NOMO-1 treated with dmso at 0.1 percent for 144 hours (cell line): Measurements from ENCODE around the gene TDRD3.
"Not testable (repeated sequence)": the region's sequence is repeated elsewhere in the genome, so short reads cannot be mapped to it uniquely, and the experiment has no call there.

ENCODE experiments used
- DNase-seq: peaks from one replicate; lab custom pipeline; 2025; ENCODE audit not compliant: unreplicated experiment; lab: John Stamatoyannopoulos, UW

TDRD3 gene

DNA sequence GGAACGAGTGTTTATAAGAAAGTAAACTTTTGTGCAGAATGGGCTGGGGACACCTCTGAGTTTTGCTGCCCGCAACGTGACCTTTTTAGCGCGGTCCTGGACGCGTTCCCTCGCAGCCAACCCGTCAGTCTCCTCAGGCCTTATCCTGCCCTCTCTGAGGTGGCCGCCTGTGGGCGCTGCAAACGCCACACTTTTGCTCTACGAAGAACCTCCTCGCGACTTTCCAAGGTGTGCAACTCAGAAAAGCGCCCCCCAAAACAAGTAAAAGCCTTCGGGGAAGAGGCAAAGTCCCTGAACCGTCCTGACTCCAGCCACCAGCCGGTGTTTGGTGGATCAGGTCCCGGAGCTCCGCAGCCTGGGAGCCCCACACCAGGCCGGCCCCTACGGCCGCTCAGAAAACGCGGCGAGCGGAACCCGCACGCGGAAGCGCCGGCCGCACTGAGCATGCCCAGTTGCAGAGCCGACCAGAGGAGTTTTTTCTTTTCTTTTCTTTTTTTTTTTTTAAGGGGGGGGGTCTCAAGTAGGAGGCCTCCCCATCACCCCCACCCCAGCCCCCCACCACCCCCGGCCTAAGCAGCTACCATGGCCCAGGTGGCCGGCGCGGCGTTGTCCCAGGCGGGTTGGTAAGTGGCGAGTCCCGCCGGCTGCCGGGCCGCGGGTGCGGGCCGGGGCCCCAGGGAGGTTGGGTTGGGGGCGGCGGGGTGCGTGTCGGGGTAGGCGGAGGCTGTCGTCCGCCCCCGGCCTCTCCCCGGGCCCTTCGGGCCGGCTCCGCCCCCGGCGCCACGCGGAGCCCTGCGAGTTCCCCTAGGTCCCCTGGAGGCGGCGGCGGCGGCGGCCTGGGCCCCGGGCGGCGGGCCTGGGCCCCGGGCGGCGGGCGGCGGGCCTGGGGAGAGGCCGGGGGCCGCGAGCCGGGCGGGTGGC, at the start of gene TDRD3:
Gene TDRD3 (plus strand): TSS at position 438 of the 921 bp plus-strand sequence. CDS start 145 bp downstream, at position 583.
- DNase-seq, result peak; percentile 83

DNA sequence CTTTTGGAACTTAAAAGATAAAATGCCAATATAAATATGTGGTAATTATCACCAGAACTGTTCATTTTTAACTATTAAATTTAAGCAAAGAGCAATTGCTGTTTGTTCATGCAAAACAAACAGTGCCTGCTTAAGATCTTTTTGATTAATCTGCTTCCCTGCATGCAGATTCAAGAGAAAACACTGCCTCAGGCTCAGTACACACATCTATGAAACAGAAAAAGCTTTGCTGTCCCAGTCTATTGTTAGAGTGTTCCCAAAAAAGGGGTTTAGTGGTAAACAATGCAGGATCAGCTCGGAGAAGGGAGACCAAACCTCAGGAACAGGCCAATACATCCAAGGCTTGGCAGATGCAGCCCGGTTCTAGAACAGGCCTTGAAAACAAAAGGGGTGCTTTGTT, 49.3 kb upstream of the TDRD3 start:
- DNase-seq, result no peak

DNA sequence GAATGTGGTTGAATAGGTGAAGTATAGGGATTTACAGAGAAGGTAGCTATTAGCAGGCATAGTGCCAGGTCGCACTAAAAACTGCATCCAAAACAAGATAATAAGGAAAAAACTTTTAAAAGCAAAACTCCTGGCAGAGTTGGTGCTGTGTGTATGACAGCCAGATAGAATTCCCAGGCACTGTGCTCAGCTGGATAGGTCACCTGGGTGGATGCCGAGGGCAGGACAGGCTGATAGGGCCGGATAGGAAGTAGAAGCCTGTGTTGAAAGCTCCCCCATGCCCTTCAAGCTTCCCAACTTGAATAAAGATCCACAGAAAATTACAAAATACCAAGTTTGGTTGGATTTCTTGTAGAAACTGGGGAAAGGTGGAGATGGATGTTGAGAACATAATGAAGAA, 48.9 kb upstream of the TDRD3 start:
- DNase-seq, result no peak

DNA sequence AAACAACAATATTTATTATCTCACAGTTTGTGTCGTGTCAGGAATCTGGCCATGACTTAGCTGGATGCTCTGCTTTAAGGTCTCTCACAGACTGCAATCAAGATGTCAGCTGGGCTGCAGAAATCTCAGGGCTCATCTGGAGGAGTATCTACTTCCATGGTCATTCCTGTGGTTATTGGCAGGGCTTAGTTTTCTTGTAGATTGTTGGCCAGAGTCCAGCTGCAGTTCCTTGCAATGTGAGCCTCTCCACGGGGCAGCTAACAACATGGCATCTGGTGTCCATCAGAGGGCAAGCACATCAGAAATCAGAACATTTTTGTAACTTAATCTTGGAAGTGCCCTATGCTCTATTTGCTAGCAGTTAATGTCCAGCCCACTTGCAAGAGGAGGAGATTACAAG, 45.7 kb upstream of the TDRD3 start:
- no peak for DNase-seq

DNA sequence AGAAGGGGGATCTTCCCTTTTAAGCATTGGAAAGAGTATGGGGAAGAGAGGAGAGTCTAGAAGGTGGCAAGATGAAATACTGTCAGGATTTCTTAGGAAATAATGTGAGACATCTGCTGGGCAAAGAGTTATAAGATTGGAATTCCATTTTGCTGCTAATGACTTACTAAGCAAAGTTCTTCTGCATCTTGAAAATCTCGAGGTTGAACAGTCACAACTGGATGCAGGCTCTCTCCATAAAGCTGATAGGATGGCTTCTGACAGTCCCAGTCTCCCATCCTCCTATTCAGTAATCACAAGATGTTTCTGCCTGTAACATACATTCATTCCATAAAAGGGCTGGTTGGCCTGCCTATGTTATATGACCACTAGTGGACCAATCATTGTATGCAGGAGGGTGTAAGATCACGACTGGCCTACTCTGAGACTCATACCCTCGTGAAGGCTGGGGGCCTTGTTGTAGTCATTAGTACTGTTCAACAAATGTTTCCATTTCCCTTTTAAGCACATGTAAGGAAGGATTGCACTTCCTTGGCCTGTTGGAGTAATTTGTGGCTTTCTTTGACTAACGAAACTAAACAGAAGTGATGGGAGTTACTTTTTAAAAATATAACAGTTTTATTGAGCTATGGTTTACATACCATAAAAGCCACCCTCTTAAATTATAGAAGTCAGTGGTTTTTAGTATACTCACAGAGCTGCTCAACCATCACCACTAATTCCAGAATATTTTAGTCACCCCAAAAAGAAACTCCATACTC, 45.0 kb upstream of the TDRD3 start:
- DNase-seq, result no peak

DNA sequence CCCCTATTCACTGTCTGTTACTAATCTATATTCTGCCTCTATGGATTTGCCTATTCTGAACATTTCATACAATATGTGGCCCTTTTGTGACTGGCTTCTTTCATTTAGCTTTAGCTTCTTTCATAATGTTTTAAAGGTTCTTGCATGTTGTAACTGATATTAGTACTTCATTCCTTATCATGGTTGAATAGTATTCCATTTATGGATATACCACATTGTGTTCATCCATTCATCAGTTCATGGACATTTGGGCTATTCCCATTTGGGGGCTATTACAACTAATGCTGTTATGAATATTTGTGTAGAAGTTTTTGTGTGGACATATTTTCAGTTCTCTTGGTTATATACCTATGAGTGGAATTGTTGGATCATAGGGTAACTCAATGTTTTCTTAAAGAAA, 44.4 kb upstream of the TDRD3 start:
- DNase-seq, result no peak

DNA sequence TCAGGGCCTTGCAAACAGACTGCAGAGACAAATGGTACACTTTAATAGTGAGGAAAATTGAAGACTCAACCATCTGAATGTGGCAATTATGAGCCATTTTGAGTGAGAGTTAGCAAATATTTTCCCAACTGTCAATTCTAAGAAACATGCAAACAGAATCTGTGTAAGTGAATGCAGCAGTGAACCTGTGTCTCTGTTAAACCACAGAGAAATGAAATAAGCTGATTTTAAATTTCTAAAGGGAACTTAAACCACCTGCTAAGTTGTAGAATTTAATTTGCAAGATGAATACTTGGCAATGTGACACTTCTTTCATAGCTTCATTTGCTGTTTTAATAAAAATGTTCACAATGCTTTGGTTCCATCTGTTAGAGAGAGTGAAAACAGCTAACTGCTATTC, 42.0 kb upstream of the TDRD3 start:
- DNase-seq, result no peak

DNA sequence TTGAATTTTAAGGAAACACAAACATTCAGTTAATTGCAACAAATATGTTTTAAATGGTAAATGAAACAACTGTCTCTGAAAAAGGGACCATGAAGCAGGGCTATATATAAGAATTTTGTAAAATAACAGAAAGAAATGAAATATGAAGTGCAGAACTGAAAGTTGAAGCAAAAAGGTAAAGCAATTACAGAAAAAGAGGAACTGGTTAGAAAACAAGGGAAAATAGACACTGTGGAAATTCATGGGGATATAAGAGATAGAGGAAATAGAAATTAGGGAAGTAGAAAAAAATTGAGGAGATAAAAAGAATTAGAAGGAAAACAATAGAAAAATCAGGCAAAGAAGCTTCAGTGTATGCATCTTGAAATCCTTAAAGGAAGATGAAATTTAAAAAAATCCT, 40.0 kb upstream of the TDRD3 start:
- DNase-seq, result no peak

DNA sequence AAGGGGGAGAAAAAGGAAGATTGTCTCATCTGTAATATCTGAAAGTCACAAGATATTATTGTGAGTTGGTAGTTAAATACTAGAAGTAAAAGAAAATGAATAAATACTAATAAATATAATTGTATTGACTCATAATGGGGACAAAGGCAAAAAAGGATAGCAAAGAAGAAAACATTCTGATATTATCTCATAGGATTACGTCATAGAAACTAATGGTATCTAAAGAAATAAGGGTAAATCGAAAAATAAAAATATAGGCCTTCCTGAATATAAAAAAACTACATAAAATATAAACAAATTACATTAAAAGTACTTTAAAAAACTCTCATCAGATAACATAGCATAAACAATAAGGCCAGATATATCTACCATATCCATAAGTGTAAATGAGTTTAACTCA, 38.6 kb upstream of the TDRD3 start:
- DNase-seq, result no peak

DNA sequence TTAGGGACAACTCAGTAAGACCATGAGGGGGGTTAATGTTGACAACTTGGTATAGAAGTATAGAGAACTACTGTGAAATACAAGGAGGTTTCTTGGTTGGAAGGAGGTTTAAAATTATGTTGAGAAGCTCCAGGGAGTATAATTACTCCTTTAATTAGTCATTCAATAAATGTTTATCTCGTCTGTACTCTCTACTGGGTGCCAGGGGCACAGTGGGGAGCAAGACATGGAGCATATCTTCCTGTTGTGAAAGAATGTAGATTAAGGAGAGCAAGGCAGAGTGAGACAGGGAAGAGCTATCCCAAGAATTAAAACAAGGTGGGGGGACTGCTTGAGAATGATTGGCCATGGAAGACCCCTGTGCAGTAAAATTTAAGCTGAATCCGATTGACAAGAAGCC, 33.7 kb upstream of the TDRD3 start:
- DNase-seq, result no peak

DNA sequence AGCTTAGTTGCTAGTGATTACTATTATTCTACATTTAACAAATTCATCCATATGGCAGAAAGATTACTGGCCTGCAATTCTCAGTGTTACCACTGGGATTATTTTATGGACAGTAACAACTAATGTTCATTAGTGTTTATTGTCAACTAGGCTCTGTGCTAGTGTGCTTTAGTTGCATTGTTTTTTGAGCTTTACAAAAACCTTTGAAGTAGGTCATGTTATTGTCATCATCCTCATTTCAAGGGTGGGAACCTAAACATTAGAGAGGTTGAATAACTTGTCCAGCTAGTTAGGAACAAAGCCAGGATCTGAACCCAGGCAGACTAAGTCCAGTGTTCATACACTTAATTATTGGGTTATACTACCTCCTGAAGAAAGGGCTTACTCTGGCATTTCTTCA, 27.8 kb upstream of the TDRD3 start:
- no peak for DNase-seq

DNA sequence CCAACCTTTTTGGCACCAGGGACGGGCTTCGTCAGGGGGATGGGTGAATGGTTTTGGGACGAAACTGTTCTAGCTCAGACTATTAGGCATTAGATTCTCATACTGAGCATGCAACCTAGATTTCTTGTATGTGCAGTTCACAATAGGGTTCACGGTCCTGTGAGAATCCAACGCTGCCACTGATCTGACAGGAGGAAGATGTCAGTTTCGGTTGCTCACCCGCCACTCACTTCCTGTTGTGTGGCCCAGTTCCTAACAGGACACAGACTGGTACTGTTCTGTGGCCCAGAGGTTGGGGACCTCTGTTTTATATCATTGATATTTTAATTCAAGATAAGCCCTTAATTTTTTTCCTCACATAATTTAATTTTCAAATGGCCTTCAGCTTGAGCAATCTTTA, 26.7 kb upstream of the TDRD3 start:
- no peak for DNase-seq

DNA sequence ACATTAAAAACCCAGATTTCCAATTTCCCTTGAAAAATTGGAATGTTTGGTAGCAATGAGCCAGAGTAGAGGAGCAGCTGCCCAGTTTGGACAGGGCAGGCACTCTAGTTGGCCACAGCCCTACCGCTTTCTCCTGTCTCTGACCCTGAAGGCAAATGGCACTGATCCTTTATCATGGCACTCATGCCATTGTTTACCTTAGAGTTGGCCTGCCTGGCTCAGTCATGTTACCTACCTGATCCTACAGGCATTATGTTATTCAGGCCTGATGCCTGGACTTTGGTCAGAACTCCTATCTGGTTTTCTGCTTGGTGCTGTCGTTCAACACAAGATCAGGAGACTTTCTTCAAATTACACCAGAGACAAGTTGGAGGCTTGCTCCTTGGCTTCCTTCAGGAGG, 24.9 kb upstream of the TDRD3 start:
- no peak for DNase-seq

DNA sequence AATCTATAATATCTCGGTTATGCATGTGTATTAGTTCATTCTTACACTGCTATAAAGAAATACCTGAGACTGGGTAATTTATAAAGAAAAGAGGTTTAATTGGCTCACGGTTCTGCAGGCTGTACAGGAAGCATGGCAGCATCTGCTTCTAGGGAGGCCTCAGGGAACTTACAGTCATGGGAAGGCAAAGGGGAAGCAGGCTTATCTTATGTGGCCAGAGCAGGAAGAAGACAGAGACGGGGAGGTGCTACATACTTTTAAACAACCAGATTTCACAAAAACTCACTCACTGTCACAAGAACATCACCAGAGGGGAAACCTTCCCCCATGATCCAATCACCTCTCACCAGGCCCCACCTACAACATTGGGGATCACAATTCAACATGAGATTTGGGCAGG, 17.7 kb upstream of the TDRD3 start:
- DNase-seq, result not testable (repeated sequence)

DNA sequence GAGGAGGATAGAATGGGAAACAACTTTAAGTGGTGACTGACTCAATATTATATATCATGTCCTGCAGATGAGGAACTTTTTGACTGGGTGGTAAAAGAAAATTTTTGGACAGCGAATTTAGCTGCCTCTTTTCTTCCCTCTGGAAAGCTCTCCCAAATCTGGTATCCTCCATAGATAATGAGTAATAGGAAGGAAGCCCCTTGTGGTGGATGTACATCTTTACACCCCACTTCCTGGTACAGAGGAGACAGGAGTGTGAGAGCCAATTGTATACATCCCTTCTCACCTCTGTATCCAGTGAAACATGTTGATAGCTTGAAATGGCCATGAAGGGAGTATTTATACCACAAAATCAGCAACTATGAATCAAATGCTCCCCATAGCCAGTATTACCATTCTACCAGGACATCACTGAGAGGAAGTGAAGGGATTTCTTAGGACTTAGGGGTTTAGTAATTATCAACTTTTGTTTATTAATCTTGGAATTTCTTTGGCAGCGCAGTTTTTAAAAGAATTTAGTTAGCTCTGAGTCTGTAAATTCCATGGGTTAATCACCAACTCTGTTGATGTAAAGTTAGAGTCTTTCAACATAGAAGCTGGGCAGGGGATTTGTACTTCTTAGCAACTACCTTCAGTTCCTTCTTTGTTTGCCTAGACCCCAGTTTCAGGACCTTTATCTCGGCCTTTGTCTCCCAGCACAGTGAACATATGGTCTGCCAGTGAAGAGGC, 17.0 kb upstream of the TDRD3 start:
- no peak for DNase-seq

DNA sequence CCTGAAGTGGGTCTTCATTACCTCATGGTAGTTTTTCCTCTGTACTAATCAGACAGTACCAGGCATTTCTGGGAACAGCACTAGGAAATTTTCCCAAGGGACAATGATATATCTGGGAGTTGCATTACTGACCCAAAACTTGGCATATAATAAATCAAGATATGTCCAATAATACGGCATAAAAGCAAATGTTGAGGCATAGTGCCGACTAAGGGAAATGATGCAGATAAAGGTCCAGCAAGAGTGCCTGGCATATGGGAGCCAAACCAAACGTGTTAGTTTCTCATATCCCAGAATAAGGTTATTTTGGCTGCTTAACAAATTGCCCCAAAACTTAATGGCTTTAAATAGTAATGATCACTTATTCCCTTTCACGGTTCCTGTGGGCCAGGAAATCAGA, 12.1 kb upstream of the TDRD3 start:
- no peak for DNase-seq

DNA sequence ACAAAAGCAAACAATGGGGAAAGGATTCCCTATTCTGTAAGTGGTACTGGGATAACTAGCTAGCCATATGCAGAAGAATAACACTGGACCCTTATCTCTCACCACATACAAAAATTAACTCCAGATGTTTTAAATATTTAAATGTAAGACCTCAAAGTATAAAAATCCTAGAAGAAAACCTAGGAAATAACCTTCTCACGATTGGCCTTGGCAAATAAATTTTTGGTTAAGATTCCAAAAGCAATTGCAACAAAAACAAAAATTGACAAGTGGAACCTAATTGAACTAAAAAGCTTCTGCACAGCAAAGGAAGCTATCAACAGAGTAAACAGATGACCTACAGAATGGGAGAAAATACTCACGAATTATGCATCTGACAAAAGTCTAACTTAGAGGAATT, 10.8 kb upstream of the TDRD3 start:
- no peak for DNase-seq

DNA sequence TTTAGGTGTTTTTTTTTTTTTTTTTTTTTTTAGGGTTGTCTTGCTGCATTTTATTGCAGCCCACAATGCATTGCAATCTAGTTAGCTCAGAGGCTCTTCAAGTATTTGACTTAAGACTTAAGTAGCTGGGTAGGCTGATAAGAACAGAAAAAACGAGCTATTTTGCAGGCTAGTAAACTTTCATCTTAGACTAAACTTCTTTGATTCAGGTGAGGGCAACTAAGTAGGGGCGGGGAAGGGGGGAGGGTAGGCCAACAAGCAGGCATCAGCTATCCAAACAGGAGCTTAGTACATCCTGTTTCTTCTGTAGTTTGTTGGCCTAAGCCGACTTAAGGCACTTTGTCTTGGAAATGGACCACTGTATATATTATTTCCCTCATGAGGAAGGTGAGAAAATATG, 4.9 kb upstream of the TDRD3 start:
- DNase-seq, result no peak

DNA sequence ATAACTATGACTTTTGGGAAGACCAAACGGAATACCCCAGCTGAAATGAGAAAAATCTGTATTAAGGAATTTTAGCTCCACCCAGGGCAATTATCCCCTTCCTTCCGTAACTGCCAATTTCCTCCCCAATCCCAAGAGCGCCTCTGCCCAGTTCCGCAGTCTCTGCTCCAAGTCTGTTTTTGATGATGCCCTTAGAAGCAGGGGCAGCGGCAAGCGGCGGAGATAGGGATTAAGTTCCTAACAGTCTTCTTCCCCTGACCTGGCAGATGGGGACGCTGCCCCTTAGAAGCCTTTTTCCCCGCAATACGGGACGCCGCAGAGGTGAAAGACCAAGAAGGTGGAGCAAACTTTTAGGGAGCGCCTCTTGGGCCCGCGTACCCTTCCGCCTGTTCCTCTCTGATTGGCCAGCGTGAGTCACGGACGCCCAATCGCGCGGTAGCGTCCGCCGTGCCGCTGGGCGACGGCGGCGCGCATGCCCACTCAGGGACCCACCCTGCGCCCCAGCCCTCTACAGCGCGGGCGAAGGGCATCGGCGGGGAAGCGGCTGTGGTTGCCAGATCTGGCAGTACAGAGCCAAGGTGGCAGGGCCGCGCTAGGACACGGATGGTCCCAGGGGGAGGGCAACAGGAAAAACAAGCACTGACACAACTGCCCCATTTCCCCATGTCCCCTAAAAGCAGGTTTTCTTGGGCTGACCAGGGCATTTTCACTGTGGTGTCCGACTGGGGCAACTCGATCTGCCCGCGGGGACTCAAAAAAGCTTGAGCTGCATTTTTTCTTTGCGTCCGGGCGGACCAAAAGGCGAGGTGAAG, 843 bp upstream of the TDRD3 start:
- DNase-seq, result peak; percentile 96

DNA sequence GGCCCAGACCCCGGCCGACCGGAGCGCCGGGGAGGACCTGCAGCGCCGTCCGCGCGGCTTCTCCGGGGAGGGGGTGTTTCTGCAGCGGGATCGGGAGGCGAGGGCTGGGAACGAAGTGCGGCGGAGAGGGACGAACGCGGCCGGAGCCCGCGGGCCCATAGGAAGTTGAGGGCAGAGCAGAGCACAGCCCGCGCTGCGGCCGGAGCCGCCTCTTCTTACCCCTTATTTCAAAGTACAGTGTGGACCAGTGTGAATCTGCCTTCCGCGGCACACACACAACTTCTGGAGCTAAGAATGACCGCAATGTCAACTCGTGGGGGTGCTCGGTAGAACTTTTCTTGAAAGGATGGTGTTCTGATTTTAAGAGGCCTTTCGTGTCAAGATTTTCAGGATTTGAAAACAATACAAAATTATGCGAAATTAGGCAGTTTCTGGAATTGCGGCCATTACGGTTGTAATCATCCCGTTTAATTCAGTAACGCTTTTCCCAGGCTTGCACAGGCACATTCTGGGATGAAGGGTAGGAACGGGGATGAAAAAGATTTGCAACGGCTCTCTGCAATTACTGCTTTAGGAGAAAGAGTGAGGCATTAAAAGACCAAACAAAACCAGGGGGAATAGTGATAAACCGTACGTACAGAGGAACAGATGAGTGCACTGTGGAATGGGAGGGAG, 821 bp downstream of the TDRD3 start:
- DNase-seq, result peak; percentile 63
